WTC11 (cell line): ENCODE results near the gene COPS3. TPM values are rescaled to one million over a fixed set of nuclear protein-coding genes. Genes with fewer than 3 reads are reported as not detected.

Source experiments
- ATAC-seq: fragments of 200-7000 bp; cut with Tn5 transposase; 2 replicates; pipeline ENCODE4 v1.10.0; 2021; ENCODE audit warnings: mild to moderate bottlenecking, moderate library complexity
- CTCF ChIA-PET: fragments of 300-600 bp; sonication (Branson Sonifier 250); formaldehyde crosslinking; loops from one replicate; lab custom pipeline; 2021; ENCODE audit warnings: antibody characterized with exemption; lab: Charles Lee
- POLR2A ChIA-PET: fragments of 350-600 bp; sonication (Branson Sonifier 250); formaldehyde crosslinking; loops from one replicate; lab custom pipeline; 2021; ENCODE audit warnings: antibody characterized with exemption; lab: Charles Lee
- DNase-seq: peaks from one replicate; pipeline ENCODE4 v3.0.0; 2021; ENCODE audit warnings: low spot score
- H3K27ac Mint-ChIP-seq: 2 replicates; pipeline ENCODE4 v1.8.0; 2021; ENCODE audit warnings: mixed read lengths
- H3K27me3 Mint-ChIP-seq: 2 replicates; pipeline ENCODE4 v1.8.0; 2021; ENCODE audit warnings: low read depth, mild to moderate bottlenecking, moderate library complexity, mixed read lengths
- H3K36me3 Mint-ChIP-seq: 2 replicates; pipeline ENCODE4 v1.8.0; 2021; ENCODE audit warnings: mixed read lengths
- H3K4me1 Mint-ChIP-seq: 2 replicates; pipeline ENCODE4 v1.8.0; 2022; ENCODE audit warnings: mixed read lengths
- H3K4me3 Mint-ChIP-seq: 2 replicates; pipeline ENCODE4 v1.8.0; 2021; ENCODE audit warnings: mild to moderate bottlenecking, moderate library complexity, mixed read lengths
- H3K9me3 Mint-ChIP-seq: 2 replicates; pipeline ENCODE4 v1.8.0; 2021; ENCODE audit warnings: mixed read lengths
- AR ChIP-seq: fragments of 250-450 bp; sonication (Bioruptor Pico); IDR thresholded peaks from 2 replicates; pipeline ENCODE4 v1.9.0; 2021; ENCODE audit warnings: mild to moderate bottlenecking
- CTCF ChIP-seq: fragments of 200-600 bp; IDR thresholded peaks from 2 replicates; pipeline ENCODE4 v1.8.0; 2022; ENCODE audit warnings: antibody characterized with exemption
- ERG ChIP-seq: fragments of 250-450 bp; sonication (Bioruptor Pico); IDR thresholded peaks from 2 replicates; pipeline ENCODE4 v1.8.0; 2021; ENCODE audit warnings: mild to moderate bottlenecking
- ETV6 ChIP-seq: sonication (generic); formaldehyde crosslinking; IDR thresholded peaks from 2 replicates; pipeline ENCODE4 v1.8.1; 2022; ENCODE audit warnings: mild to moderate bottlenecking, missing genetic modification reagents
- FOXJ3 ChIP-seq: sonication (generic); formaldehyde crosslinking; IDR thresholded peaks from 2 replicates; pipeline ENCODE4 v1.9.0; 2021; ENCODE audit warnings: missing genetic modification reagents, mild to moderate bottlenecking, borderline replicate concordance
- FOXK1 ChIP-seq: sonication (generic); formaldehyde crosslinking; IDR thresholded peaks from 2 replicates; pipeline ENCODE4 v1.8.0; 2022; ENCODE audit warnings: mild to moderate bottlenecking, moderate library complexity, missing genetic modification reagents
- GRHL2 ChIP-seq: fragments of 250-450 bp; sonication (Bioruptor Pico); IDR thresholded peaks from 2 replicates; pipeline ENCODE4 v1.8.0; 2022; ENCODE audit warnings: mild to moderate bottlenecking, moderate library complexity; ENCODE audit not compliant: insufficient replicate concordance, severe bottlenecking
- IRF2 ChIP-seq: sonication (generic); formaldehyde crosslinking; IDR thresholded peaks from 2 replicates; pipeline ENCODE4 v1.8.0; 2022; ENCODE audit warnings: low read depth, missing genetic modification reagents, borderline replicate concordance
- JAZF1 ChIP-seq: fragments of 250-450 bp; sonication (Bioruptor Pico); IDR thresholded peaks from 2 replicates; pipeline ENCODE4 v1.9.0; 2021; ENCODE audit warnings: moderate library complexity, mild to moderate bottlenecking, inconsistent platforms
- MAX ChIP-seq: sonication (generic); formaldehyde crosslinking; IDR thresholded peaks from 2 replicates; pipeline ENCODE4 v1.8.0; 2022; ENCODE audit warnings: mild to moderate bottlenecking, missing genetic modification reagents
- NFE2L1 ChIP-seq: sonication (generic); formaldehyde crosslinking; IDR thresholded peaks from 2 replicates; pipeline ENCODE4 v1.8.1; 2023; ENCODE audit warnings: missing genetic modification reagents
- NR2C2 ChIP-seq: sonication (generic); formaldehyde crosslinking; IDR thresholded peaks from 2 replicates; pipeline ENCODE4 v1.8.0; 2022; ENCODE audit warnings: mild to moderate bottlenecking, missing genetic modification reagents
- NR3C1 ChIP-seq: sonication (generic); formaldehyde crosslinking; conservative IDR thresholded peaks from 2 replicates; pipeline ENCODE4 v1.8.1; 2023; ENCODE audit warnings: low read depth, mild to moderate bottlenecking, missing genetic modification reagents
- OVOL2 ChIP-seq: fragments of 250-450 bp; sonication (Bioruptor Pico); IDR thresholded peaks from 2 replicates; pipeline ENCODE4 v1.9.0; 2021; ENCODE audit warnings: mild to moderate bottlenecking, borderline replicate concordance
- SP1 ChIP-seq: sonication (generic); formaldehyde crosslinking; conservative IDR thresholded peaks from 2 replicates; pipeline ENCODE4 v1.8.1; 2022; ENCODE audit warnings: missing genetic modification reagents
- TEAD4 ChIP-seq: sonication (generic); formaldehyde crosslinking; IDR thresholded peaks from 2 replicates; pipeline ENCODE4 v1.8.0; 2022; ENCODE audit warnings: mild to moderate bottlenecking, missing genetic modification reagents
- TP53 ChIP-seq: sonication (generic); formaldehyde crosslinking; IDR thresholded peaks from 2 replicates; pipeline ENCODE4 v1.8.1; 2023; ENCODE audit warnings: mild to moderate bottlenecking, missing genetic modification reagents
- ZBTB21 ChIP-seq: sonication (generic); formaldehyde crosslinking; IDR thresholded peaks from 2 replicates; pipeline ENCODE4 v1.8.1; 2023; ENCODE audit warnings: mild to moderate bottlenecking, missing genetic modification reagents, borderline replicate concordance
- ZNF281 ChIP-seq: sonication (generic); formaldehyde crosslinking; IDR thresholded peaks from 2 replicates; pipeline ENCODE4 v1.8.0; 2023; ENCODE audit warnings: mild to moderate bottlenecking, missing genetic modification reagents
- ZNF512 ChIP-seq: sonication (generic); formaldehyde crosslinking; IDR thresholded peaks from 2 replicates; pipeline ENCODE4 v1.8.1; 2022; ENCODE audit warnings: missing genetic modification reagents, borderline replicate concordance
- total RNA-seq: library from RNA; stranded (reverse); gene quantifications from 3 replicates; pipeline ENCODE4 v1.2.3, GENCODE V29; 2021

COPS3 gene
- total RNA-seq, 1 experiment from 2014 or later: 78.3 TPM

GRCh38 chr17:17241656-17242055 is 39.4 kb downstream of the COPS3 start:
- CTCF ChIA-PET: interaction anchor here (0.9 kb wide), 1 partner anchor 28 kb away, joined by 3 read pairs; no protein-coding TSS in a partner anchor
- TF ChIP-seq SP1 (CRISPR knock-in tag) (no peak), NR2C2 (CRISPR knock-in tag) (no peak), FOXK1 (CRISPR knock-in tag) (no peak), GRHL2 (CRISPR knock-in tag) (no peak), AR (CRISPR knock-in tag) (no peak), ZBTB21 (CRISPR knock-in tag) (no peak), TP53 (CRISPR knock-in tag) (no peak), FOXJ3 (CRISPR knock-in tag) (no peak), CTCF (no peak), ERG (CRISPR knock-in tag) (no peak), ETV6 (CRISPR knock-in tag) (no peak), OVOL2 (CRISPR knock-in tag) (no peak), JAZF1 (CRISPR knock-in tag) (no peak), MAX (CRISPR knock-in tag) (no peak), TEAD4 (no peak), IRF2 (CRISPR knock-in tag) (no peak), ZNF281 (CRISPR knock-in tag) (no peak)
- no peak for ATAC-seq
- H3K4me1 Mint-ChIP-seq: peaks cover 7% of the 10 kb centered on the region
- H3K27me3 Mint-ChIP-seq: no peaks in the 10 kb centered on the region
- H3K27ac Mint-ChIP-seq: 0 out of 2 replicates have a peak overlapping the region, but pooled peaks have one; percentile 10
- no peak for DNase-seq
- POLR2A ChIA-PET: no interaction called here
- no peak overlapping the region for H3K4me3 Mint-ChIP-seq
- H3K9me3 Mint-ChIP-seq: no peaks in the 10 kb centered on the region
- H3K36me3 Mint-ChIP-seq: peaks cover 7% of the 10 kb centered on the region

GRCh38 chr17:17239832-17240231 is 41.2 kb downstream of the COPS3 start:
- CTCF ChIA-PET: no interaction called here
- TF ChIP-seq NR3C1: no peak
- TF ChIP-seq ZNF281 (CRISPR knock-in tag): no peak
- no peak for TF ChIP-seq ZNF512 (CRISPR knock-in tag)
- no peak for TF ChIP-seq CTCF
- TF ChIP-seq JAZF1 (CRISPR knock-in tag): no peak
- TF ChIP-seq NFE2L1: no peak

More at GRCh38 chr17:17239832-17240231, 41.2 kb downstream of the COPS3 start:
- no peak overlapping the region for H3K27ac Mint-ChIP-seq
- no peaks in the 10 kb centered on the region for H3K27me3 Mint-ChIP-seq
- POLR2A ChIA-PET: no interaction called here
- H3K36me3 Mint-ChIP-seq: no peaks in the 10 kb centered on the region; the same call in 1 of the 2 replicates
- H3K4me3 Mint-ChIP-seq: no peak overlapping the region
- ATAC-seq (no peak), DNase-seq (no peak)
- H3K4me1 Mint-ChIP-seq: peaks cover 21% of the 10 kb centered on the region
- H3K9me3 Mint-ChIP-seq: no peaks in the 10 kb centered on the region
